MG63 (cell line): ENCODE results near the gene SLC36A1. TPM values are rescaled to one million over a fixed set of nuclear protein-coding genes. Genes with fewer than 3 reads are reported as not detected.
A peak's percentile ranks its signal among the peaks of the same experiment; 100 is the strongest.

Experiments used
- DNase-seq: peaks from one replicate; pipeline ENCODE4 v3.0.0-alpha.2; 2020
- H3K27me3 ChIP-seq: fragments of 250-450 bp; sonication (Bioruptor Pico); 2 replicates; pipeline ENCODE4 v1.5.1; 2020; ENCODE audit warnings: mild to moderate bottlenecking, moderate library complexity
- H3K36me3 ChIP-seq: fragments of 250-450 bp; sonication (Bioruptor Pico); 2 replicates; pipeline ENCODE4 v1.5.1; 2020; ENCODE audit warnings: mild to moderate bottlenecking, moderate library complexity
- H3K4me3 ChIP-seq: fragments of 250-450 bp; sonication (Bioruptor Pico); 2 replicates; pipeline ENCODE4 v1.5.1; 2020; ENCODE audit warnings: mild to moderate bottlenecking, moderate library complexity
- H3K9me3 ChIP-seq: fragments of 250-450 bp; sonication (Bioruptor Pico); 2 replicates; pipeline ENCODE4 v1.5.1; 2020; ENCODE audit warnings: mild to moderate bottlenecking, moderate library complexity
- total RNA-seq: library from RNA; depleted of rRNA; stranded (reverse); fragments of >200 nt; shearing (Covaris generic); gene quantifications from 2 replicates; pipeline ENCODE4 v1.2.3, GENCODE V29; 2014; ENCODE audit warnings: low replicate concordance

The SLC36A1 gene
- total RNA-seq, 1 experiment from 2014 or later: 5.8 TPM

GRCh38 chr5:151469992-151470391 is 22.6 kb downstream of the SLC36A1 start:
- H3K4me3 ChIP-seq: no peak overlapping the region
- no peak for DNase-seq
- peaks cover 5% of the 10 kb centered on the region for H3K36me3 ChIP-seq
- H3K27me3 ChIP-seq: no peaks in the 10 kb centered on the region
- H3K9me3 ChIP-seq: no peaks in the 10 kb centered on the region

DNA sequence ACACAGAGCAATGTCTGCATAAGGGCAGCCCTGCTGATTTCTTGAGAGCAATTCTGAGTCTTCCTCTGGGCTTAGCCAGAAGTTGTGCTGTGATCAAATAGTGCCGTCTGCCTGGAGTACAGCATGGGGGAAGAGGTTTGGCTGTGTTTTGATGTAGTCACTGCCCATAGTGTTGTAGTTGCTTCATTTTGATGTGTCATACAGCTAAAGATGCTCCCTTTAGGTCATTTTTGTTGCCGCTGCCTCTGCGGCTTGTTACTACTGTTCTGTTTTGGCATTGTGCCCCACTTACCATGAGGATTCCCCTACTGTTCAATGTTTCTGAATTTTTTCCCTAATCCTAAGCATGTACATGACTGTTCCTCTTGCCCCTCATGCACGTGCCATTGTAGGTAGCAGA is 23.0 kb downstream of the SLC36A1 start:
- H3K27me3 ChIP-seq: no peaks in the 10 kb centered on the region
- DNase-seq: no peak
- no peak overlapping the region for H3K4me3 ChIP-seq
- H3K9me3 ChIP-seq: no peaks in the 10 kb centered on the region
- peaks cover 5% of the 10 kb centered on the region for H3K36me3 ChIP-seq

DNA sequence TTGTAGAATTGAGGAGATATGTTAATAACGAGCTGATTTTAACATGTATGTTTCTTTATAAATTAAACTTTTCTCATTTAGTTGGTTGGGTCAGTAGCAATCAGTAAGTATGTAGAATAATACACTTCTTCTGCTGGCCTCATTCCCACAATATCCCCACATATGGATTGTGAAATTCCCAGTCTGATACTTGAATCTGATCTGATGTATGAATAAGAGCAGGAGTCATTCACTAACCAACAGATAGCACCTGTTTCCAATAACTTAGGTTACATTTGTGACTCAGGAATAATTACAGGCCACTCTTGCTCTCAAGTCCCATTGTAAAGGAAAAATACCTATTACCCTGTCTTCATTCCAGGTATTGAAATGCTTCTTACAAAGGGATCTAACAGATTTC is 23.9 kb downstream of the SLC36A1 start:
- H3K27me3 ChIP-seq: no peaks in the 10 kb centered on the region
- DNase-seq: no peak

GRCh38 chr5:151474799-151475198 is 27.4 kb downstream of the SLC36A1 start:
- Histone ChIP-seq H3K9me3 (no peaks in the 10 kb centered on the region), H3K27me3 (no peaks in the 10 kb centered on the region), H3K36me3 (peaks cover 7% of the 10 kb centered on the region), H3K4me3 (no peak overlapping the region)
- DNase-seq: no peak

More for the DNA sequence above, 23.9 kb downstream of the SLC36A1 start:
- Histone ChIP-seq H3K9me3 (no peaks in the 10 kb centered on the region), H3K4me3 (no peak overlapping the region), H3K36me3 (peaks cover 5% of the 10 kb centered on the region)

DNA sequence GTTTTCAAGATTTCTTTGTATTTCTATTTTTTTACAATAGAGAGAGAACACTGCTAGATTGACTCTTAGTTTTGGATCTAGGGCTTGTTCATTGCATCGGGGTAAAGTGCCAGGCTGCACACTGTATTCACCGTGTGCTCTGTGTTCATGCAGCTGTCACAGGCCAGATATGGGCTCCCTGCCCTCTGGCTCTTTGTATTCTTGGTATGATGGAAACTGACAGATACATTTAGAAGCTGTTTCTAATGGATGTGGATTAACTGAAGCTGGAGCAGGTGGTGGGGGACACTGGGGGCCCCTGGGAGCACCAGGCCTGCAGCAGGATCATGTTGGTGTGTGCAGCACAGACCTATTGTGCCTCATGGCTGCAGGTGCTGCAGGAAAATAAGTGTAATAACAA is 28.0 kb downstream of the SLC36A1 start:
- Histone ChIP-seq H3K27me3 (no peaks in the 10 kb centered on the region), H3K9me3 (no peaks in the 10 kb centered on the region), H3K36me3 (peaks cover 7% of the 10 kb centered on the region), H3K4me3 (no peak overlapping the region)
- no peak for DNase-seq

DNA sequence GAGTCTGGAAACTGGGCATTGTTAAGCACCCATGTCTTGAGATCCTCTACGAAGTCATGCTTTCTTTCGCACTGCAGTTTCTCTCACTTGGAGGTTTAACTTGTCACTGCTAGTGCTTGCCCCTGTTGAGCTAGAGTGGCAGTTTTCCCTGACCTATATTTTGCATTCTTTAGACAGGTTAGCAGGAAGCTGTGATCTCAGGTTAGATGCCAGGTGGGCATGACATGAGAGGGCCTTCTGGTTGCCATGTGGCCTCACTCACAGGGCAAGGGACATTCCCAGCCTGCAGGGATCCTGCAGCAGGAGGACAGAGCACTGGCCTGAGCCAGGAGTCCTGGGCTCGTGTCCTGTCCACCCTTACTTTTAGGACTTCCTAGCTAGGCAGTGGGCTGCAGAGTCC is 28.6 kb downstream of the SLC36A1 start:
- no peak overlapping the region for H3K4me3 ChIP-seq
- H3K27me3 ChIP-seq: no peaks in the 10 kb centered on the region
- H3K9me3 ChIP-seq: no peaks in the 10 kb centered on the region
- DNase-seq: no peak
- peaks cover 7% of the 10 kb centered on the region for H3K36me3 ChIP-seq

DNA sequence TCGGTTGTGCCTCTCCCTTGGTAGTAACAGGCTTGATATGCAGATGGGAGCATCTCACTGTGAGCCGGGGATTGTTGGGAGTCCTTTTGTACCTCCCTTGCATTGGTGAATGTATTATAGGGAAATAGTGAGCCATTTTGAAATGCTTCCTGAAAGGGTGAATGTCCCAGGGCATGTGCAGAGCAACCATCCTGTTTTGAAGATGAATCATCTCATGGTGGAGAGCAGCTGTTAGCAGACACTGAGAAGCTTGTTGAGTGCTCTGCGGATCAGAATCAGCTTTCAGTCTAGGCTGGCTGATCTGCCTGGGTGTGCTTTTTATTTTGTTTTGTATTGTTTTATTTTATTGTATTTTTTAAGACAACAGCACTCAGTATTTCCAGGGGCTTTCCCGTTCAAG is 29.7 kb downstream of the SLC36A1 start:
- Histone ChIP-seq H3K9me3 (no peaks in the 10 kb centered on the region), H3K36me3 (peaks cover 7% of the 10 kb centered on the region), H3K27me3 (no peaks in the 10 kb centered on the region), H3K4me3 (no peak overlapping the region)
- no peak for DNase-seq

- Histone ChIP-seq H3K9me3 (no peaks in the 10 kb centered on the region), H3K36me3 (peaks cover 4% of the 10 kb centered on the region), H3K4me3 (no peak overlapping the region), H3K27me3 (no peaks in the 10 kb centered on the region; the same call in 1 of the 2 replicates)
- DNase-seq: peak; percentile 70
Measured at GRCh38 chr5:151480384-151481293, 33.2 kb downstream of the SLC36A1 start.

GRCh38 chr5:151483176-151483575 is 35.8 kb downstream of the SLC36A1 start:
- H3K36me3 ChIP-seq: peaks cover 3% of the 10 kb centered on the region; the same call in 1 of the 2 replicates
- H3K9me3 ChIP-seq: no peaks in the 10 kb centered on the region
- no peaks in the 10 kb centered on the region; the same call in 1 of the 2 replicates for H3K27me3 ChIP-seq
- no peak for DNase-seq
- no peak overlapping the region for H3K4me3 ChIP-seq

DNA sequence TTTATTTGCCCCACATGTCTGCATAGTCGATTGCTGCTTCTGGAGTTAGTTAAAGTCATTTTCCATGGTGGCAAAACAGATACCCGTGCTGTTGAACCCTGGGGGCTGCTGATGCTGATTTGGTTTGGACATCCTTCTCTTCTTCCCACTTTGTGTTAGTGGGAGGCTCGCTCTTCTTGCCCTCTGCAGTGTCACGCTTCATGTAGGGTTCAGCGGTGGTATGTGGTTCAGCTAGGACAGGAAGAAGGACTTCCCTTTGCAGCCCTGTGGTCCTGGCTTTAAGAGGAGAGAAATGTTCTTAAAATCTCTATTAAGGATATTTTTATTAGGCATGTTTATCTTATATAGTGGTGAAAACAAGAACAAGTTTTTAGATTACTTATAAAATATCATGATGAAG is 36.2 kb downstream of the SLC36A1 start:
- no peak for DNase-seq
- Histone ChIP-seq H3K27me3 (no peaks in the 10 kb centered on the region; the same call in 1 of the 2 replicates), H3K9me3 (no peaks in the 10 kb centered on the region), H3K4me3 (no peak overlapping the region), H3K36me3 (peaks cover 3% of the 10 kb centered on the region; the same call in 1 of the 2 replicates)

GRCh38 chr5:151487544-151487943 is 40.1 kb downstream of the SLC36A1 start:
- DNase-seq: no peak
- no peaks in the 10 kb centered on the region; the same call in 1 of the 2 replicates for H3K27me3 ChIP-seq
- H3K4me3 ChIP-seq: no peak overlapping the region
- no peaks in the 10 kb centered on the region for H3K9me3 ChIP-seq
- H3K36me3 ChIP-seq: peaks cover 3% of the 10 kb centered on the region; the same call in 1 of the 2 replicates

- H3K36me3 ChIP-seq: 0 out of 2 replicates have a peak, but pooled peaks cover 3% of the 10 kb centered on the region
- H3K9me3 ChIP-seq: no peaks in the 10 kb centered on the region
- no peak overlapping the region for H3K4me3 ChIP-seq
- no peak for DNase-seq
- no peaks in the 10 kb centered on the region for H3K27me3 ChIP-seq
Measured at GRCh38 chr5:151490627-151491026, 43.2 kb downstream of the SLC36A1 start.

DNA sequence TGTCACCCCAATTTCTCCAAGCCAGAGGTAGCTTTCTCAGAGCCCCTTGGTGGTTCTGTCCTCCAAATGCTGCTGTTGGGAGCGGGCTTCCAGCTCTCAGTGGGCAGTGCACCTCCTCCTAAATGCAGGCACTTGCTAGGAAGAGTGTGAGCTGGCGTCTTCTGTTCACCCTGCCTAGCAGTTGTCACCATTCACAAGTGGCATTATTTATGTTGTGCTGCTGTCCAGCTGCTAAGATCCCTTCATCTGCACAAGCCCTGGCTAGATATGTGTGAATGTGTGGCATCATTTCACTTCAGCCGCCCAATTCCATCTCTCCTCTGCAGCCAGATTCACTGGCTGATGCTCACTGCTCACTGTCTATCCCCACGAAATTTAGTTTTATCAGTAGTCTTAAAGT is 43.7 kb downstream of the SLC36A1 start:
- Histone ChIP-seq H3K9me3 (no peaks in the 10 kb centered on the region), H3K4me3 (no peak overlapping the region), H3K36me3 (0 out of 2 replicates have a peak, but pooled peaks cover 3% of the 10 kb centered on the region), H3K27me3 (no peaks in the 10 kb centered on the region)
- DNase-seq: no peak

- DNase-seq: peak; percentile 74
Measured at GRCh38 chr5:151492729-151493128, 45.3 kb downstream of the SLC36A1 start.

GRCh38 chr5:151493665-151494064 is 46.3 kb downstream of the SLC36A1 start:
- no peaks in the 10 kb centered on the region for H3K27me3 ChIP-seq
- H3K4me3 ChIP-seq: no peak overlapping the region
- no peak for DNase-seq
- H3K9me3 ChIP-seq: no peaks in the 10 kb centered on the region
- H3K36me3 ChIP-seq: no peaks in the 10 kb centered on the region

More at GRCh38 chr5:151492729-151493128, 45.3 kb downstream of the SLC36A1 start:
- Histone ChIP-seq H3K27me3 (no peaks in the 10 kb centered on the region), H3K9me3 (no peaks in the 10 kb centered on the region), H3K36me3 (no peaks in the 10 kb centered on the region), H3K4me3 (no peak overlapping the region)

GRCh38 chr5:151495320-151495719 is 47.9 kb downstream of the SLC36A1 start:
- H3K9me3 ChIP-seq: no peaks in the 10 kb centered on the region
- DNase-seq: no peak
- no peaks in the 10 kb centered on the region for H3K27me3 ChIP-seq
- no peaks in the 10 kb centered on the region for H3K36me3 ChIP-seq
- H3K4me3 ChIP-seq: no peak overlapping the region

DNA sequence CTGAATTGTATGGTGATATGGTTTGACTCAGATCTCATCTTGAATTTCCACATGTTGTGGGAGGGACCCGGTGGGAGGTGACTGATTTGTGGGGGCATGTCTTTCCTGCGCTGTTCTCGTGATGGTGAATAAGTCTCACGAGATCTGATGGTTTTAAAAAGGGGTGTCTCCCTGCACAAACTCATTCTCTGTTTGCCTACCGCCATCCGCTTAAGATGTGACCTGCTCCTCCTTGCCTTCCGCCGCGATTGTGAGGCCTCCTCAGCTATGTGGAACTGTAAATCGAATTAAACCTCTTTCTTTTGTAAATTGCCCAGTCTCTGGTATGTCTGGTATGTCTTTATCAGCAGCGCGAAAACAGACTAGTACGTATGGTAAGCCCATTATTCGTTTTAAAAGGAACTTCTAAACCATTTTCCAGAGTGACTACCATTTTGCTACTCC is 48.7 kb downstream of the SLC36A1 start:
- Histone ChIP-seq H3K27me3 (no peaks in the 10 kb centered on the region), H3K4me3 (no peak overlapping the region), H3K36me3 (no peaks in the 10 kb centered on the region), H3K9me3 (no peaks in the 10 kb centered on the region)
- no peak for DNase-seq
